Measurements from ENCODE around the gene TCOF1. TPM values are rescaled to one million over a fixed set of nuclear protein-coding genes. Genes with fewer than 3 reads are reported as not detected.

Gene TCOF1
- total RNA-seq, 1 donor from 2014 or later: 65.3 TPM

- Mint-ChIP-seq H3K4me1 (ENCODE audit: unreplicated experiment) (peaks cover 42% of the 10 kb centered on the region), H3K27me3 (no peaks in the 10 kb centered on the region), H3K27ac (no peak overlapping the region), H3K36me3 (no peaks in the 10 kb centered on the region), H3K4me3 (no peak overlapping the region), H3K9me3 (no peaks in the 10 kb centered on the region)
- DNase-seq (ENCODE audit: extremely low spot score, unreplicated experiment): no peak
- no peak for TF ChIP-seq CTCF (conservative IDR thresholded peaks at IDR 0.05)
Measured at GRCh38 chr5:150311015-150311692, 46.3 kb upstream of the TCOF1 start.

DNA sequence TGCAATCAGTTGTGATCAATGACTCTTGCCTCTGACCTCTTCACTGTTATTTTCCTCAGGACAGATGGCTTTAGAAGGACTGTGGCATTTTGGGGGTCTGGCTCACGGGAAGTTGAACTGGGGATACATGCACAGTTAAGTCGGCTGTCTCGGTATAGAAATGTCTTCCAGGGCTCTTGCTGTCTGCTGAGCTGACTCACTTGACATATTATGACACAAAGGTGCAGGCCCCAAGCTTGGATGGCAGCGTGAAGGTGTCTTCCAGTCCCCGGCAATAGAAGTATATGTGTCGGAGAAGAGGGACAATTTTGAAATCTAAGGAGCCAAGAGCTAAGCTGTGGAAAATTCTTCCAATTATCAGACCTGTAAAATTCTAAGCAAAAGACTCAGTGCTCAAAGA, 45.0 kb upstream of the TCOF1 start:
- Mint-ChIP-seq H3K36me3 (no peaks in the 10 kb centered on the region), H3K27me3 (no peaks in the 10 kb centered on the region), H3K4me1 (ENCODE audit: unreplicated experiment) (peaks cover 40% of the 10 kb centered on the region), H3K27ac (no peak overlapping the region), H3K9me3 (no peaks in the 10 kb centered on the region), H3K4me3 (no peak overlapping the region)
- DNase-seq (ENCODE audit: extremely low spot score, unreplicated experiment): no peak
- TF ChIP-seq CTCF (conservative IDR thresholded peaks at IDR 0.05): no peak

GRCh38 chr5:150313501-150313900, 44.0 kb upstream of the TCOF1 start:
- Mint-ChIP-seq H3K9me3 (no peaks in the 10 kb centered on the region), H3K27me3 (no peaks in the 10 kb centered on the region), H3K36me3 (no peaks in the 10 kb centered on the region), H3K4me1 (ENCODE audit: unreplicated experiment) (peaks cover 44% of the 10 kb centered on the region), H3K4me3 (no peak overlapping the region), H3K27ac (no peak overlapping the region)
- DNase-seq (ENCODE audit: extremely low spot score, unreplicated experiment): no peak
- no peak for TF ChIP-seq CTCF (conservative IDR thresholded peaks at IDR 0.05)

DNA sequence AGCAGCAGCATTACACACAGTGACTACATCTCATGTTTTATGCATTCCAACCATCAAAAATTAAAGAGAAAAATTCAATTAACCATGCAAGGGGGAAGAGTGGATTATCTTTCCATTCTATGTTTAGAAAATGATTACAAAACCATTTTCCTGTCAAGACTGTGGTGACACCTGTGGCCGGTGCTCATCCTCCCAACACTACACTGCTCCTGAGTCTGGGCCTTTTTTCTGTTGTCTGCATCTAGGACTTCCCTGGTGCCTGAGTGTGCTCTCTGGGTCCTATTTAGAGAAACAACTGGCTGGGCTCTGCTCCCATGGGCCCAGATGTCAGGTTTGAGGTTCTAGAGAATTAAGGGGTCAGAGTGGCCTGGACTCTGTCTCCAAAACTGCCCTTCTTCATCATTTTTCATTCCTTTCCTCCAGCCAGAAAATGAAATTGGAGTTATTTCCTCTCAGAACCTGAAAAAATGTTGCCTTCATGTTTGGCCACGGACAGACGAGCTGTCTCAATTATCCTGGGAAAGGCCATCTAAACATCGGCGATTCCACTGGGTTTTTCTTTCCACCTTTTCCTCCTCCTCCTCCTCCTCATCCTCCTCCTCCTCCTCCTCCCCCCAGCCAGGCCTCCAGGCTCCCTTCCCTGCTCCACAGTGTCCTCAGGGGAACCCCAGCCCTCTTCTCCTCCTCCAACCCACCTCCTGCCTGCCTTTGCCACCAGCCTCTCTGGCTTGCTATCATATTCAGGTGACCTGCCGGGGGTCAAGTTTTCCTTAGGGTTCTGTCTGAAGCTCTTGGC, 43.4 kb upstream of the TCOF1 start:
- DNase-seq (ENCODE audit: extremely low spot score, unreplicated experiment): no peak
- Mint-ChIP-seq H3K27ac (no peak overlapping the region), H3K4me3 (no peak overlapping the region), H3K36me3 (no peaks in the 10 kb centered on the region), H3K9me3 (no peaks in the 10 kb centered on the region), H3K27me3 (no peaks in the 10 kb centered on the region), H3K4me1 (ENCODE audit: unreplicated experiment) (peaks cover 49% of the 10 kb centered on the region)
- no peak for TF ChIP-seq CTCF (conservative IDR thresholded peaks at IDR 0.05)

- H3K27me3 Mint-ChIP-seq: no peaks in the 10 kb centered on the region
- no peak for TF ChIP-seq CTCF (conservative IDR thresholded peaks at IDR 0.05)
- no peak for DNase-seq (ENCODE audit: extremely low spot score, unreplicated experiment)
- H3K9me3 Mint-ChIP-seq: no peaks in the 10 kb centered on the region
- no peak overlapping the region for H3K27ac Mint-ChIP-seq
- H3K4me1 Mint-ChIP-seq (ENCODE audit: unreplicated experiment): peaks cover 50% of the 10 kb centered on the region
- H3K36me3 Mint-ChIP-seq: no peaks in the 10 kb centered on the region
- no peak overlapping the region for H3K4me3 Mint-ChIP-seq
Measured at GRCh38 chr5:150315245-150315644, 42.3 kb upstream of the TCOF1 start.

Measured in type B pancreatic cell (in vitro differentiated cells).